Tibial nerve (tissue), 3 donors: ENCODE data around the gene SSBP2.

ENCODE experiments used
- POLR2A ChIP-seq, 2 donors: fragments of 450-650 bp; IDR thresholded peaks; one replicate each; pipeline ENCODE4 v1.6.1; 2017; ENCODE audit warnings: antibody characterized with exemption in 2 of 2, mild to moderate bottlenecking in 2 of 2, moderate library complexity in 2 of 2
- TF ChIP-seq, protein P1 (sequence below), 5 experiments: fragments of 200-600 bp in 3 of 5; fragments of 450-650 bp in 2 of 5; sonication (generic) in 3 of 5; IDR thresholded peaks; one replicate each; pipeline ENCODE4 v1.5.1; 2016 to 2019; ENCODE audit warnings: antibody characterized with exemption in 5 of 5, mild to moderate bottlenecking in 3 of 5, moderate library complexity in 2 of 5

GRCh38 chr5:81755320-81755719 is 4.4 kb upstream of the SSBP2 start:
- TF ChIP-seq, protein P1, sequence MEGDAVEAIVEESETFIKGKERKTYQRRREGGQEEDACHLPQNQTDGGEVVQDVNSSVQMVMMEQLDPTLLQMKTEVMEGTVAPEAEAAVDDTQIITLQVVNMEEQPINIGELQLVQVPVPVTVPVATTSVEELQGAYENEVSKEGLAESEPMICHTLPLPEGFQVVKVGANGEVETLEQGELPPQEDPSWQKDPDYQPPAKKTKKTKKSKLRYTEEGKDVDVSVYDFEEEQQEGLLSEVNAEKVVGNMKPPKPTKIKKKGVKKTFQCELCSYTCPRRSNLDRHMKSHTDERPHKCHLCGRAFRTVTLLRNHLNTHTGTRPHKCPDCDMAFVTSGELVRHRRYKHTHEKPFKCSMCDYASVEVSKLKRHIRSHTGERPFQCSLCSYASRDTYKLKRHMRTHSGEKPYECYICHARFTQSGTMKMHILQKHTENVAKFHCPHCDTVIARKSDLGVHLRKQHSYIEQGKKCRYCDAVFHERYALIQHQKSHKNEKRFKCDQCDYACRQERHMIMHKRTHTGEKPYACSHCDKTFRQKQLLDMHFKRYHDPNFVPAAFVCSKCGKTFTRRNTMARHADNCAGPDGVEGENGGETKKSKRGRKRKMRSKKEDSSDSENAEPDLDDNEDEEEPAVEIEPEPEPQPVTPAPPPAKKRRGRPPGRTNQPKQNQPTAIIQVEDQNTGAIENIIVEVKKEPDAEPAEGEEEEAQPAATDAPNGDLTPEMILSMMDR (IDR thresholded peaks at IDR 0.05) = no peak
- no peak for TF ChIP-seq POLR2A (IDR thresholded peaks at IDR 0.05)
